ENCODE measurements around the gene FAM209A.
"Not testable (repeated sequence)": the region's sequence is repeated elsewhere in the genome, so short reads cannot be mapped to it uniquely, and the experiment has no call there.

Gene FAM209A

GRCh38 chr20:56540415-56540814 lies 15.9 kb downstream of the FAM209A start:
- TF ChIP-seq CTCF (conservative IDR thresholded peaks at IDR 0.05; ENCODE audit: low read depth, low read length): no peak
- H3K4me3 ChIP-seq (ENCODE audit: low read depth, low read length): no peak overlapping the region
- DNase-seq (ENCODE audit: low read depth): peak; percentile 17

- no peak for TF ChIP-seq CTCF (conservative IDR thresholded peaks at IDR 0.05; ENCODE audit: low read depth, low read length)
- H3K4me3 ChIP-seq (ENCODE audit: low read depth, low read length): no peak overlapping the region
- no peak for DNase-seq (ENCODE audit: low read depth)
These were observed 18.0 kb downstream of the FAM209A start for GRCh38 chr20:56542489-56543030.

- no peak for DNase-seq (ENCODE audit: low read depth)
- TF ChIP-seq CTCF (conservative IDR thresholded peaks at IDR 0.05; ENCODE audit: low read depth, low read length): no peak
- no peak overlapping the region for H3K4me3 ChIP-seq (ENCODE audit: low read depth, low read length)
These were observed 27.0 kb downstream of the FAM209A start for GRCh38 chr20:56551571-56551970.

GRCh38 chr20:56552911-56553629 lies 28.5 kb downstream of the FAM209A start:
- DNase-seq (ENCODE audit: low read depth): no peak
- no peak for TF ChIP-seq CTCF (conservative IDR thresholded peaks at IDR 0.05; ENCODE audit: low read depth, low read length)
- H3K4me3 ChIP-seq (ENCODE audit: low read depth, low read length): no peak overlapping the region

- peak; percentile 29 for TF ChIP-seq CTCF (conservative IDR thresholded peaks at IDR 0.05; ENCODE audit: low read depth, low read length)
- DNase-seq (ENCODE audit: low read depth): peak; percentile 98
- H3K4me3 ChIP-seq (ENCODE audit: low read depth, low read length): no peak overlapping the region
These were observed 30.3 kb downstream of the FAM209A start for GRCh38 chr20:56554869-56555268.

GRCh38 chr20:56558968-56559367 lies 34.4 kb downstream of the FAM209A start:
- DNase-seq (ENCODE audit: low read depth): no peak
- no peak for TF ChIP-seq CTCF (conservative IDR thresholded peaks at IDR 0.05; ENCODE audit: low read depth, low read length)
- H3K4me3 ChIP-seq (ENCODE audit: low read depth, low read length): no peak overlapping the region

GRCh38 chr20:56564526-56564925 lies 40.0 kb downstream of the FAM209A start:
- DNase-seq (ENCODE audit: low read depth): peak; percentile 29
- not testable (repeated sequence) for H3K4me3 ChIP-seq (ENCODE audit: low read depth, low read length)

Data from choroid plexus epithelial cell (primary cell).